Measurements from ENCODE around the gene AP1G1. TPM values are rescaled to one million over a fixed set of nuclear protein-coding genes. Genes with fewer than 3 reads are reported as not detected.

Gene AP1G1
- total and polyA plus RNA-seq, 3 experiments from 2014 or later = 10.9 to 83.3 (median 80.4) TPM

GRCh38 chr16:71754108-71754507, 54.5 kb downstream of the AP1G1 start:
- Mint-ChIP-seq H3K9me3 (no peaks in the 10 kb centered on the region), H3K4me3 (no peak overlapping the region), H3K4me1 (peaks cover 0 to 5% (median 0%) of the 10 kb centered on the region in 3 donors), H3K36me3 (peaks cover 11 to 85% (median 30%) of the 10 kb centered on the region in 3 donors), H3K27ac (peak overlapping the region in 4 of 8 donors; percentile 18 to 91 (median 74)), H3K27me3 (peaks cover 0 to 2% of the 10 kb centered on the region in 2 donors)
- Histone ChIP-seq H3K27ac (ENCODE audit: low read depth, low read length) (no peak overlapping the region), H3K4me1 (ENCODE audit: insufficient read depth, low read length) (no peaks in the 10 kb centered on the region), H3K9me3 (ENCODE audit: low read length) (no peaks in the 10 kb centered on the region), H3K4me3 (ENCODE audit: low read length) (no peak overlapping the region), H3K27me3 (ENCODE audit: insufficient read depth, low read length, poor library complexity, severe bottlenecking) (no peaks in the 10 kb centered on the region), H3K36me3 (ENCODE audit: insufficient read depth, low read length) (peaks cover 42% of the 10 kb centered on the region)
- no peak for DNase-seq
- CTCF ChIA-PET = no interaction called here
- POLR2A ChIA-PET = no interaction called here

GRCh38 chr16:71748226-71748625, 60.4 kb downstream of the AP1G1 start:
- H3K27ac Mint-ChIP-seq = peak overlapping the region in 3 of 8 donors; percentile 41 to 57 (median 50)

DNA sequence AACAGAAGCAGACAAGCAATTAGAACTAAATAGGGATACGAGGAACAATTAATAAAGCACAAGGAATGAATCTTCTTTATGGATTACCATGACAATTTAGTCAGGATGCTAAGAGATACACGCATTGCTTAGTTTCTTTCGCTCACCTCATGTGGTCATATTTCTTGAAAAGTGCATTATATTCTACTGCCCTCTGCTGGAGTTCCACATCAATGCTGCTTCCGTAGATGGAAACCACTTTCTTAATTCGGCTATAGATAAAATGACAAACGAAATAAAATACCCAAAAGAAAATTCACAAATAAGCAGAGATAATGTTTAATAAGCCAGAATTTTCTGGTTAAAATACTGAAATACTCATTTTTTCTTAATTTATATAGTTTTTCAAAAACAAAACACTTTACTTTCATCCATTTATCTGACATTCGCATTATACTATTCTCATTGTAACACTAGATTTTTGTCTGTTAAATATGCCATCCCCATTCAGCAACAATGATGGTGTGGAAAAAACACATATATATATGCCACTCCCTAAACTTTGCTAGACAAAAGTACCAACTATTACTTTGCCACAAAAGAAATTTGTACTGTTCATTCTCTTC, 62.1 kb downstream of the AP1G1 start:
- peak in 2 of 5 donors; percentile 36 to 43 for DNase-seq
- Mint-ChIP-seq H3K27ac (peak overlapping the region in 2 of 8 donors; percentile 21 to 29), H3K27me3 (no peaks in the 10 kb centered on the region), H3K4me3 (no peak overlapping the region), H3K4me1 (peaks cover 0 to 10% (median 3%) of the 10 kb centered on the region in 3 donors), H3K36me3 (peaks cover 20 to 77% (median 31%) of the 10 kb centered on the region in 3 donors), H3K9me3 (no peaks in the 10 kb centered on the region)
- Histone ChIP-seq H3K27ac (ENCODE audit: low read depth, low read length) (no peak overlapping the region), H3K9me3 (ENCODE audit: low read length) (no peaks in the 10 kb centered on the region), H3K4me3 (ENCODE audit: low read length) (no peak overlapping the region), H3K27me3 (ENCODE audit: insufficient read depth, low read length, poor library complexity, severe bottlenecking) (no peaks in the 10 kb centered on the region), H3K4me1 (ENCODE audit: insufficient read depth, low read length) (no peaks in the 10 kb centered on the region), H3K36me3 (ENCODE audit: insufficient read depth, low read length) (peaks cover 14% of the 10 kb centered on the region)
- CTCF ChIA-PET = no interaction called here
- POLR2A ChIA-PET = no interaction called here

More at GRCh38 chr16:71748226-71748625, 60.4 kb downstream of the AP1G1 start:
- no peak overlapping the region for H3K27ac ChIP-seq (ENCODE audit: low read depth, low read length)
- Mint-ChIP-seq H3K9me3 (no peaks in the 10 kb centered on the region), H3K4me3 (no peak overlapping the region), H3K27me3 (no peaks in the 10 kb centered on the region), H3K4me1 (peaks cover 0 to 10% (median 3%) of the 10 kb centered on the region in 3 donors), H3K36me3 (peaks cover 20 to 78% (median 28%) of the 10 kb centered on the region in 3 donors)
- ChIA-PET POLR2A (no interaction called here), CTCF (no interaction called here)
- DNase-seq = no peak
- H3K4me3 ChIP-seq (ENCODE audit: low read length) = no peak overlapping the region
- H3K4me1 ChIP-seq (ENCODE audit: insufficient read depth, low read length) = no peaks in the 10 kb centered on the region
- peaks cover 16% of the 10 kb centered on the region for H3K36me3 ChIP-seq (ENCODE audit: insufficient read depth, low read length)
- no peaks in the 10 kb centered on the region for H3K9me3 ChIP-seq (ENCODE audit: low read length)
- no peaks in the 10 kb centered on the region for H3K27me3 ChIP-seq (ENCODE audit: insufficient read depth, low read length, poor library complexity, severe bottlenecking)

GRCh38 chr16:71738855-71739254, 69.8 kb downstream of the AP1G1 start:
- Mint-ChIP-seq H3K9me3 (no peaks in the 10 kb centered on the region), H3K4me3 (no peak overlapping the region), H3K27ac (peak overlapping the region in 1 of 8 donors; percentile 17), H3K36me3 (peaks cover 16 to 79% (median 19%) of the 10 kb centered on the region in 3 donors), H3K27me3 (no peaks in the 10 kb centered on the region), H3K4me1 (no peaks in the 10 kb centered on the region)
- Histone ChIP-seq H3K36me3 (ENCODE audit: insufficient read depth, low read length) (peaks cover 33% of the 10 kb centered on the region), H3K9me3 (ENCODE audit: low read length) (no peaks in the 10 kb centered on the region), H3K4me1 (ENCODE audit: insufficient read depth, low read length) (no peaks in the 10 kb centered on the region), H3K4me3 (ENCODE audit: low read length) (no peak overlapping the region), H3K27me3 (ENCODE audit: insufficient read depth, low read length, poor library complexity, severe bottlenecking) (no peaks in the 10 kb centered on the region), H3K27ac (ENCODE audit: low read depth, low read length) (no peak overlapping the region)
- POLR2A ChIA-PET = no interaction called here
- CTCF ChIA-PET = no interaction called here
- no peak for DNase-seq

DNA sequence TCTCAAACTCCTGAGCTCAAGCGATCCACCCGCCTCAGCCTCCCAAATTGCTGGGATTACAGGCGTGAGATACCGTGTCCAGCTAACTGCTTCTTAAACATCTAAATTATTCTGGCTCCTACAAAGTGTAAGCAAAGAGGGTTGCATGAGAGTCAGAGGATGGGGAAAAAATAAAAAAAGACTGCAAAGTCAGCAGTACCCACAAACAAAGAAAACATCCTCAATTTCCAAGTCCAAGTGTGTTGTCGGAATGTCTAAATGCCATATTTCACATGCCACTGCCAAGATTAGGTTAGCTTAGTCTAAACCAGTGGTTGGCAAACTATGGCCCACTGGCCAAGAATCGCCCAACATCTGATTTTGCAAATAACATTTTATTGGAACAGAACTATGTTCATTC, 71.1 kb downstream of the AP1G1 start:
- Histone ChIP-seq H3K27ac (ENCODE audit: low read depth, low read length) (no peak overlapping the region), H3K36me3 (ENCODE audit: insufficient read depth, low read length) (peaks cover 43% of the 10 kb centered on the region), H3K4me1 (ENCODE audit: insufficient read depth, low read length) (no peaks in the 10 kb centered on the region), H3K27me3 (ENCODE audit: insufficient read depth, low read length, poor library complexity, severe bottlenecking) (no peaks in the 10 kb centered on the region), H3K9me3 (ENCODE audit: low read length) (no peaks in the 10 kb centered on the region), H3K4me3 (ENCODE audit: low read length) (no peak overlapping the region)
- DNase-seq = no peak
- peaks cover 17 to 85% (median 25%) of the 10 kb centered on the region in 3 donors for H3K36me3 Mint-ChIP-seq
- no peaks in the 10 kb centered on the region for H3K27me3 Mint-ChIP-seq
- ChIA-PET CTCF (interaction anchor here (1.1 kb wide), 1 partner anchor 11 kb away, joined by 4 read pairs; no protein-coding TSS in a partner anchor), POLR2A (no interaction called here)
- H3K27ac Mint-ChIP-seq = no peak overlapping the region
- no peaks in the 10 kb centered on the region for H3K9me3 Mint-ChIP-seq
- H3K4me1 Mint-ChIP-seq = no peaks in the 10 kb centered on the region
- no peak overlapping the region for H3K4me3 Mint-ChIP-seq

- Histone ChIP-seq H3K4me1 (ENCODE audit: insufficient read depth, low read length) (no peaks in the 10 kb centered on the region), H3K36me3 (ENCODE audit: insufficient read depth, low read length) (peaks cover 47% of the 10 kb centered on the region), H3K9me3 (ENCODE audit: low read length) (no peaks in the 10 kb centered on the region), H3K4me3 (ENCODE audit: low read length) (no peak overlapping the region), H3K27ac (ENCODE audit: low read depth, low read length) (no peak overlapping the region), H3K27me3 (ENCODE audit: insufficient read depth, low read length, poor library complexity, severe bottlenecking) (no peaks in the 10 kb centered on the region)
- Mint-ChIP-seq H3K27ac (peak overlapping the region in 1 of 8 donors; percentile 12), H3K4me1 (no peaks in the 10 kb centered on the region), H3K9me3 (no peaks in the 10 kb centered on the region), H3K27me3 (no peaks in the 10 kb centered on the region), H3K36me3 (peaks cover 20 to 92% (median 29%) of the 10 kb centered on the region in 3 donors), H3K4me3 (no peak overlapping the region)
- no peak for DNase-seq
- CTCF ChIA-PET = no interaction called here
- POLR2A ChIA-PET = no interaction called here
These were observed 74.1 kb downstream of the AP1G1 start for GRCh38 chr16:71734511-71734910.

GRCh38 chr16:71732587-71732986, 76.0 kb downstream of the AP1G1 start:
- H3K4me3 ChIP-seq (ENCODE audit: low read length) = no peak overlapping the region
- Mint-ChIP-seq H3K4me3 (peak overlapping the region in 1 of 7 donors; percentile 5), H3K27me3 (no peaks in the 10 kb centered on the region), H3K27ac (peak overlapping the region in 2 of 8 donors; percentile 53 to 79), H3K9me3 (no peaks in the 10 kb centered on the region), H3K4me1 (no peaks in the 10 kb centered on the region), H3K36me3 (peaks cover 11 to 76% (median 22%) of the 10 kb centered on the region in 3 donors)
- no peak for DNase-seq
- no peaks in the 10 kb centered on the region for H3K27me3 ChIP-seq (ENCODE audit: insufficient read depth, low read length, poor library complexity, severe bottlenecking)
- peaks cover 36% of the 10 kb centered on the region for H3K36me3 ChIP-seq (ENCODE audit: insufficient read depth, low read length)
- ChIA-PET CTCF (interaction anchor here (1.1 kb wide), 1 partner anchor 12 kb away, joined by 5 read pairs; no protein-coding TSS in a partner anchor), POLR2A (no interaction called here)
- H3K9me3 ChIP-seq (ENCODE audit: low read length) = no peaks in the 10 kb centered on the region
- H3K27ac ChIP-seq (ENCODE audit: low read depth, low read length) = no peak overlapping the region
- no peaks in the 10 kb centered on the region for H3K4me1 ChIP-seq (ENCODE audit: insufficient read depth, low read length)

- Histone ChIP-seq H3K27ac (ENCODE audit: low read depth, low read length) (no peak overlapping the region), H3K4me3 (ENCODE audit: low read length) (no peak overlapping the region), H3K27me3 (ENCODE audit: insufficient read depth, low read length, poor library complexity, severe bottlenecking) (no peaks in the 10 kb centered on the region), H3K9me3 (ENCODE audit: low read length) (no peaks in the 10 kb centered on the region), H3K4me1 (ENCODE audit: insufficient read depth, low read length) (peaks cover 6% of the 10 kb centered on the region), H3K36me3 (ENCODE audit: insufficient read depth, low read length) (peaks cover 8% of the 10 kb centered on the region)
- CTCF ChIA-PET = interaction anchor here (1.4 kb wide), 1 partner anchor 163 kb away, joined by 3 read pairs; no protein-coding TSS in a partner anchor
- Mint-ChIP-seq H3K27ac (no peak overlapping the region), H3K4me3 (peak overlapping the region in 1 of 7 donors; percentile 62), H3K9me3 (no peaks in the 10 kb centered on the region), H3K36me3 (peaks cover 4 to 37% (median 8%) of the 10 kb centered on the region in 3 donors), H3K27me3 (no peaks in the 10 kb centered on the region), H3K4me1 (peaks cover 9 to 10% (median 10%) of the 10 kb centered on the region in 3 donors)
- POLR2A ChIA-PET = no interaction called here
- no peak for DNase-seq
These were observed 80.9 kb downstream of the AP1G1 start for GRCh38 chr16:71727551-71728324.

All from CD8-positive, alpha-beta memory T cell (primary cell).